Left colon (tissue), 2 donors: Measurements from ENCODE around the gene IGFBP2. TPM values are rescaled to one million over a fixed set of nuclear protein-coding genes. Genes with fewer than 3 reads are reported as not detected.

Source experiments
- ATAC-seq: fragments of 200-7000 bp; cut with Tn5 transposase; one replicate; pipeline ENCODE4 v1.9.1; 2020; ENCODE audit warnings: mild to moderate bottlenecking, moderate library complexity
- DNase-seq, 2 donors: peaks; one replicate each; pipeline ENCODE4 v3.0.0-alpha.2; 2020
- intact Hi-C, 2 donors: fragments of 100-400 bp; cut with DNase I in 1 of 2; cut with micrococcal nuclease in 1 of 2; formaldehyde crosslinking; loops; one replicate each; pipeline versions ENCODE4 v1.11.2 to v1.14.0; 2022; cut with DNase I, micrococcal nuclease
- total RNA-seq, 2 donors: library from RNA; stranded (reverse); fragmentation: NEBNext Ultra II Directional; extraction: Animal tissue kit (Norgen Biotek cat#: 25700); gene quantifications; one replicate each; pipeline ENCODE4 v1.2.1, GENCODE V29; 2021
- donor health status: DM: no; HTN: no; CAD: no.
- donor health status: DM: yes; HTN: yes; CAD: no.

Gene IGFBP2
- total RNA-seq, 2 donors from 2014 or later, result 120 to 143 TPM

GRCh38 chr2:216692636-216693413, 59.6 kb downstream of the IGFBP2 start:
- DNase-seq, result peak; percentile 71 to 76
- ATAC-seq, result peak; percentile 66
- intact Hi-C loops, result loop anchor here in 1 of 2 donors (10.0 kb wide), 1 partner anchor 472 kb away; no protein-coding TSS in a partner anchor

GRCh38 chr2:216693414-216694080, 60.3 kb downstream of the IGFBP2 start:
- intact Hi-C loops, result loop anchor here in 1 of 2 donors (10.0 kb wide), 1 partner anchor 471 kb away; no protein-coding TSS in a partner anchor
- DNase-seq, result no peak
- ATAC-seq, result no peak

- intact Hi-C loops, result loop anchor here in 1 of 2 donors (10.0 kb wide), 1 partner anchor 471 kb away; no protein-coding TSS in a partner anchor
- no peak for DNase-seq
- peak; percentile 34 for ATAC-seq
Observed at GRCh38 chr2:216694082-216694825, 61.0 kb downstream of the IGFBP2 start.

- no peak for ATAC-seq
- intact Hi-C loops, result loop anchor here in 1 of 2 donors (10.0 kb wide), 1 partner anchor 470 kb away; no protein-coding TSS in a partner anchor
- no peak for DNase-seq
Observed at GRCh38 chr2:216694826-216695217, 61.6 kb downstream of the IGFBP2 start.

GRCh38 chr2:216695401-216695821, 62.2 kb downstream of the IGFBP2 start, which contains the start of gene IGFBP5:
IGFBP5 (minus strand) TSS chr2:216695549; CDS start chr2:216694775, 774 bp downstream.
- peak; percentile 72 to 75 for DNase-seq
- intact Hi-C loops, result loop anchor here in 1 of 2 donors (10.0 kb wide), 1 partner anchor 469 kb away; no protein-coding TSS in a partner anchor
- no peak for ATAC-seq

GRCh38 chr2:216696321-216696720, 63.1 kb downstream of the IGFBP2 start:
- intact Hi-C loops, result loop anchor here in 1 of 2 donors (10.0 kb wide), 1 partner anchor 468 kb away; no protein-coding TSS in a partner anchor
- no peak for ATAC-seq
- DNase-seq, result no peak

GRCh38 chr2:216696751-216697560, 63.7 kb downstream of the IGFBP2 start:
- ATAC-seq (no peak), DNase-seq (no peak)

GRCh38 chr2:216698293-216698692, 65.1 kb downstream of the IGFBP2 start:
- ATAC-seq, result no peak
- intact Hi-C loops, result loop anchor here in 1 of 2 donors (10.0 kb wide), 1 partner anchor 467 kb away; no protein-coding TSS in a partner anchor
- no peak for DNase-seq

More at GRCh38 chr2:216696751-216697560, 63.7 kb downstream of the IGFBP2 start:
- intact Hi-C loops, result loop anchor here in 1 of 2 donors (10.0 kb wide), 1 partner anchor 468 kb away; no protein-coding TSS in a partner anchor

- no peak for DNase-seq
- intact Hi-C loops, result loop anchor here in 1 of 2 donors (10.0 kb wide), 1 partner anchor 466 kb away; no protein-coding TSS in a partner anchor
Observed at GRCh38 chr2:216698895-216699294, 65.7 kb downstream of the IGFBP2 start.

GRCh38 chr2:216700088-216700567, 66.9 kb downstream of the IGFBP2 start:
- ATAC-seq (no peak), DNase-seq (no peak)
- intact Hi-C loops, result no loop called here

More at GRCh38 chr2:216698895-216699294, 65.7 kb downstream of the IGFBP2 start:
- peak; percentile 72 for ATAC-seq

- DNase-seq (no peak), ATAC-seq (no peak)
- intact Hi-C loops, result no loop called here
Observed at GRCh38 chr2:216700781-216701180, 67.6 kb downstream of the IGFBP2 start.

- no peak for DNase-seq
- intact Hi-C loops, result no loop called here
- ATAC-seq, result no peak
Observed at GRCh38 chr2:216701544-216701943, 68.3 kb downstream of the IGFBP2 start.

- DNase-seq (no peak), ATAC-seq (no peak)
- intact Hi-C loops, result no loop called here
Observed at GRCh38 chr2:216702756-216703155, 69.5 kb downstream of the IGFBP2 start.

GRCh38 chr2:216710551-216711301, 77.5 kb downstream of the IGFBP2 start:
- no peak for ATAC-seq
- DNase-seq, result peak in 1 of 2 donors; percentile 46
- intact Hi-C loops, result no loop called here

- no peak for ATAC-seq
- DNase-seq, result no peak
- intact Hi-C loops, result no loop called here
Observed at GRCh38 chr2:216711348-216711747, 78.1 kb downstream of the IGFBP2 start.

GRCh38 chr2:216713691-216714336, 80.6 kb downstream of the IGFBP2 start:
- no peak for ATAC-seq
- intact Hi-C loops, result no loop called here
- DNase-seq, result no peak
